ENCODE data around the gene SEPTIN14.
"Not testable (repeated sequence)": the region's sequence is repeated elsewhere in the genome, so short reads cannot be mapped to it uniquely, and the experiment has no call there.

The SEPTIN14 gene

DNA sequence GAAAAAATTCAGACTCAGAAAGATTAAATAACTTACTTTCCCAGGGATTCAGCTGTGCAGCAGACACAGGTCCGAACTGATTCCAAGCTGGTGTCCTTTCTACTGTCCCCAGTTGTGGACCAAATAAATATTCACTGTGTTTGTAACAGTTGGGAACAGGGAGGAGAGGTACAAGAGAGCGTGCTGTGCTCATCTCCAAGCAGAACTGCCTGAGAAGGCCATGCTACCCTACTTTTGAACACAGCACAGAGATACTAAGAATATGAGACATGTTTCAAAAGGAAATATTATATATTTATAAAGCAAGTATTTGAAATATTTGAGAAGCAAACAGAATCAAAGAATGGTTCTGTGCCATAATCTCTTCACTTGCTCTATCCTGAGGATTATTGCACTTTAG lies at the start of gene SEPTIN14:
SEPTIN14 (minus strand) TSS at position 101 of the 400 bp plus-strand sequence. CDS start 756 bp downstream, outside the sequence.
- not testable (repeated sequence) for DNase-seq

- no peak for DNase-seq
Measured at GRCh38 chr7:55903985-55904759, 41.6 kb upstream of the SEPTIN14 start.

GRCh38 chr7:55901059-55901458 lies 38.5 kb upstream of the SEPTIN14 start:
- DNase-seq = not testable (repeated sequence)

DNA sequence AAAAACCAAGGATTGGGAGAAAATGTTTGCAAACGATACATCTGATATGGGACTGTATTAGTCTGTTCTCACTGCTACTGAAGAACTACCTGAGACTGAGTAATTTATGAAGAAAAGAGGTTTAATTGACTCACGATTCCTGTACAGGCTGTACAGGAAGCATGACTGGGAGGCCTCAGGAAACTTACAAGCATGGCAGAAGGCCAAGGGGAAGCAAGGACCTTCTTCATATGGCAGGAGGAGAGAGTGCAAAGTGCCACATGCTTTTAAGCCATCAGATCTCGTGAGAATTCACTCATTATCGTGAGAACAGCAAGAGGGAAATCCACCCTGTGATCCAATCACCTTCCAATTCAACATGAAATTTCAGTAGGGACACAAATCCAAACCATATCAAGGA lies 35.7 kb upstream of the SEPTIN14 start:
- DNase-seq = no peak

GRCh38 chr7:55895021-55895420 lies 32.5 kb upstream of the SEPTIN14 start:
- no peak for DNase-seq

- DNase-seq = no peak
Measured at GRCh38 chr7:55893940-55894339, 31.4 kb upstream of the SEPTIN14 start.

DNA sequence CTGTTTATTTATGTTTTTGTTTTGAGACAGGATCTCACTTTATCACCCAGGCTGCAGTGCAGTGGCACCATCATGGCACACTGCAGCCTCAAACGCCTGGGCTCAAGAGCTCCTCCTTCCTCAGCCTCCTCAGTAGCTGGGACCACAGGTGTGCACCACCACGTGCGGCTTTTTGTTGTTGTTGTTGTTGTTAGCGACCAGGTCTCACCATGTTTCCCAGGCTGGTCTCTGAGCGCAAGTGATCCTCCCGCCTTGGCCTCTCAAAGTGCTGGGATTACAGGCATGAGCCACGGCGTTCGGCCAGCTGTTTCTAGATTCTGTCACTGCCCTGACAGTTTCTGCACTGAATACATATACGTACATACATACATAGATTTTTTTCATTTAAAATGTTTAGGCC lies 25.8 kb upstream of the SEPTIN14 start:
- DNase-seq = not testable (repeated sequence)

- no peak for DNase-seq
Measured at GRCh38 chr7:55887821-55888247, 25.3 kb upstream of the SEPTIN14 start.

DNA sequence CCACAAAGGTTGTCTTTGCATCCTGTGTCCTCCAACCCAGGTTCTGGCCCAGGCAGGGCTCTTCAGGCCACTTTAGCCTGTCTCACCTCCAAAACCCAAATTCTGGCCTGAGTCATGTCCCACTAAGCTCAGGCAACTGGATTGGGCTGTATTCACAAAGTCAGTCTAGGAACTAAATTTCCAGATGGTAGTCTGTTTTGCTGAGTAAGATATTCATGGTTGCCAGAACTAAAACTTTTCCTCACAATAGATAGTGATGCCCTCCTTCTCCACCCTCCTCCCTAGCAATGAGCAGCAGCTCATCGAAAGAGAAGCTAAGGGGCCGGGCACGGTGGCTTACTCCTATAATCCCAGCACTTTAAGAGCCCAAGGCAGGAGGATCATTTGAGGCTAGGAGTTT lies 21.8 kb upstream of the SEPTIN14 start:
- DNase-seq = no peak

DNA sequence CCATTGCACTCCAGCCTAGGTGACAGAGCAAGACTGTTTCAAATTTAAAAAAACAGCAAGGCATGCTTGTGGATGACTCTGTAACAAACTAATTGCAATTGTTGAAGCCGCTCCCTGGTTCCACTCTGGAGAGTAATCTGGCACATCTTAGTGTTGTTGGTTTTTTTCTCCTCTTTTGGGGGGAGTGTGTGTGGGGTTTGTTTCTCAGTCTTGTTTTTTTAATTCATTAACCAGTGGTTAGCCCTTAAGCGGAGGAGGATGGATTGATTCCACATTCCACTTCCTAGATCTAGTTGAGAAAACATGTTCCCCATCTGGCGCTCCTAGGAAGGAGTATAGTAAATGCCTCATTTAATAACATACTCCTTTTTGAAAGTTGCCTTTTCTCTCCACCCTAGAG lies 16.1 kb upstream of the SEPTIN14 start:
- no peak for DNase-seq

DNA sequence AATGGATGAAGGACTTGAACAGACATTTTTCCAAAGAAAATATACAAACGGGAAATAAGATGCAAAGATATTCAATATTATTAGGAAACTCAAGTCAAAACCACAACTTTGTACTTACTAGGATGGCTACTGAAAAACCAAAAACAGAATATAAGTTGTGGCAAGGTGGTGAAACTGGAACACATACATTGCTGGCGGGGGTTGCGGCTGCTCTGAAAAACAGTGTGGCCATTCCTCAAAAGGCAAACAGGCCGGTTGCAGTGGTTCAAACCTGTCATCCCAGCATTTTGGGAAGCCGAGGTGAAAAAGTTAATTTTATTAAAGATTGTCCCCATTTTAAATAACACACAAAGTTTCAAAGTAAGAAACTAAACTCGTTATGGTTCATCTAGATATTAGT lies 14.8 kb upstream of the SEPTIN14 start:
- DNase-seq = no peak

GRCh38 chr7:55873765-55874164 lies 11.2 kb upstream of the SEPTIN14 start:
- no peak for DNase-seq

GRCh38 chr7:55871932-55872485 lies 9.5 kb upstream of the SEPTIN14 start:
- no peak for DNase-seq

GRCh38 chr7:55868989-55869388 lies 6.4 kb upstream of the SEPTIN14 start:
- DNase-seq = not testable (repeated sequence)

GRCh38 chr7:55845164-55845563 lies 17.4 kb downstream of the SEPTIN14 start:
- DNase-seq = not testable (repeated sequence)

- no peak for DNase-seq
Measured at GRCh38 chr7:55838595-55838994, 24.0 kb downstream of the SEPTIN14 start.

DNA sequence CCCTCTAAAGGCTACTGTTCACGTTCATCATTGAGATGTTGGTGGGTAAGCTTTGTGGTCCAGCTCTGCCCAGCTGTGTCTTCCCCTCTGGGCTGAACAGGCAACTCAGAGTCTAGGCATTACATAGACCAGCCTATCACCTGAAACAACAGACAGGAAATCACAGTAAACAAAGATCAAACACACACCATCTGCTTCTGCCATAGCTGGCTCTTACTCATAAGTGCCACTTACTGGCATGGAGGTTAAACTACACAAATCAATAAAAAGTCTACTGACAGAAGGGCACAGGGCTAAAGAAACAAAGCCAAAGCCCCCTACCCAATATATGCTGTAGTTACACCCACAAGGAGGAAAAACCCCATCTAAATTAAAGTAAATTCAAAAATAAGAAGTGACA lies 35.0 kb downstream of the SEPTIN14 start:
- DNase-seq = no peak

GRCh38 chr7:55818686-55819085 lies 43.9 kb downstream of the SEPTIN14 start:
- DNase-seq = no peak

DNA sequence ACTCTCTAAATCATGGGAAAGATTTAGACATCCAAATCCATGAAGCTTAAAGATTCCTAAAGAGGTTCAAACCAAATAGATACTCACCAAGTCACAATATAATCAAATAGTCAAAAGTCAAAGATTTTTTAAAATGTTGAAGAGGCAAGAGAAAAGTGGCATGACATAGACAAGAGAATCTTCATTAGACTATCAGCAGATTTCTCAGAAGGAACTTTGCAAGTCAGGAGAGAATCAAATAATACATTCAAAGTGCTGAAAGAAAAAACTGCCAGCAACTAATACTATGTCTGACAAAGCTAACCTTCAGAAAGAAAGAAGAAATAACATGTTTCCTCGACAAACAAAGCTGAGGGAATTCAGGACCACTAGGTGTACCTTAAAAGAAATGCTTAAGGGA lies 65.3 kb downstream of the SEPTIN14 start:
- DNase-seq = not testable (repeated sequence)

GRCh38 chr7:55794527-55794926 lies 68.0 kb downstream of the SEPTIN14 start:
- DNase-seq = no peak

DNA sequence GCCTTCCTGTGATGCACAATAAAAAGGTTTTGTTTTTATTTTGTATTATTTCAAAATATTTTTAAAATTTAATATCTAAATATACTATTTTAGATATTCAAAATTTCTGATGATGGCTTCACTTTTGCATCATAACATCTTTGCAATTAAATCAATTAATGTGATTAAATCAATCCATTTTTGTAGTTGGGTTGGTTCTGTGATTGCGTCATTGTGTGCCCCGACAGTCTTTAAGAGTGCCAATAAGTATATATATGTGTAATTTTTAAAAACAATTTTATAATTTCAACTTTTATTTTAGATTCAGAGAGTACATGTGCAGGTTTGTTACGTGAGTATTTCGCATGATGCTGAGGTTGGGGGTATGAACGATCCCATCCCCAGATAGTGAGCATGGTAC lies 70.5 kb downstream of the SEPTIN14 start:
- no peak for DNase-seq

- DNase-seq = no peak
Measured at GRCh38 chr7:55787796-55788195, 74.8 kb downstream of the SEPTIN14 start.

DNA sequence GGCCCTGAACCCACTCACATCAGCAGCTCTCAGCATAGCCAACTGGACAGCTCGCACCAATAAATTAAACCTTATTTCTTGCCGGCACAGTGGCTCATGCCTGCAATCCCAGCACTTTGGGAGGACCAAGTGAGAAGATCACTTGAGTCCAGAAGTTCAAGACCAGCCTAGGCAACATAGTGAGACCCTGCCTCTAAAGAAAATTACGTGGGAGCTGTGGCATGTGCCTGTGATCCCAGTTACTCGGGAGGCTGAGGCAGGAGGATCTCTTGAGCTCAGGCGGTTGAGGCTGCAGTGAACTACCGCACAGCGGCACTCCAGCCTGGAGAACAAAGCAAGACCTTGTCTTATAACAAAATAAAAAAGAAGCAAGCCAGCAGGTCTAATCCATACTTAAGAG lies 75.7 kb downstream of the SEPTIN14 start:
- no peak for DNase-seq

- DNase-seq = not testable (repeated sequence)
Measured at GRCh38 chr7:55785444-55785843, 77.1 kb downstream of the SEPTIN14 start.

- no peak for DNase-seq
Measured at GRCh38 chr7:55784151-55784550, 78.4 kb downstream of the SEPTIN14 start.

Measured in NCI-H1048 (cell line).